ENCODE measurements around the gene PID1. TPM values are rescaled to one million over a fixed set of nuclear protein-coding genes. Genes with fewer than 3 reads are reported as not detected.

Gene PID1
- total RNA-seq, 1 donor from 2014 or later, result 1.4 TPM

DNA sequence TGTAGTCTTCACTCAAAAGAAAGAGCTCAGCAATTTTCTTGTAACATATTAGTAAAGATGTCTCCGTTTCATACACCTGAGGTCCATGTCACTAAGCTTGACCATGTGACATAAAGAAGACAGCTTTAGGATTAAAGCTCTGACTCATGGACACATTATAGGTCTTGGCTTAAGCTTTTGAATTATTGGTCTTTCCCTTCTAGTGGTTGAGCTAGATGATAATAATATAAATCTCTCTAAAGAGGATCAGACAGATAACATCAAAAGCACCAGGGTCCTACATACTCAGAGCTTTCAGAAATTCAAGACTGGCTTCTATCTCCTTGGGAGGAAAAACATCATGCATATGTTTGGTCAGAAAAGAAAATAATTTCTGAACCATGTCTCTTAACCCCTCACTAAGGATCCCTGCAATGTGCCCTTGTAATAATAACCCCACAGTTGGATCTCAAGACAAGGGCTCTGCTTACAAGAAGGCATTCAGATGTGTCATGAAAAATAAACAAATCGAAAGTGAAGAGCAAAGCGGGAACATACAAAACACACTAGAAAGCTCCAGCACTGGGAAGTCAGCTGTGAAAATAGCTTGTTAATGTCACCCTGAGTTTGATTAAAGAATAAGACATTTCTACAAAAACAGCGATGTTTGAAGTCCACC, 174.5 kb downstream of the PID1 start:
- DNase-seq (ENCODE audit: low spot score), result no peak
- Histone ChIP-seq H3K36me3 (no peaks in the 10 kb centered on the region), H3K79me2 (ENCODE audit: low read depth) (no peaks in the 10 kb centered on the region), H3K27me3 (no peaks in the 10 kb centered on the region), H2AFZ (replicated peaks) (no peak overlapping the region), H3K4me2 (no peak overlapping the region), H3K9ac (no peak overlapping the region), H3F3A (ENCODE audit: low read depth) (no peaks in the 10 kb centered on the region), H3K9me3 (ENCODE audit: low read depth) (no peaks in the 10 kb centered on the region), H4K20me1 (ENCODE audit: low read depth) (no peaks in the 10 kb centered on the region), H3K4me3 (no peak overlapping the region), H3K27ac (no peak overlapping the region), H3K4me1 (no peaks in the 10 kb centered on the region)
- Mint-ChIP-seq H3K4me3 (no peak overlapping the region), H3K9me3 (no peaks in the 10 kb centered on the region), H3K27ac (no peak overlapping the region), H3K4me1 (no peaks in the 10 kb centered on the region), H3K27me3 (ENCODE audit: insufficient read depth, low read depth) (no peaks in the 10 kb centered on the region), H3K36me3 (no peaks in the 10 kb centered on the region)
- TF ChIP-seq, protein P1, sequence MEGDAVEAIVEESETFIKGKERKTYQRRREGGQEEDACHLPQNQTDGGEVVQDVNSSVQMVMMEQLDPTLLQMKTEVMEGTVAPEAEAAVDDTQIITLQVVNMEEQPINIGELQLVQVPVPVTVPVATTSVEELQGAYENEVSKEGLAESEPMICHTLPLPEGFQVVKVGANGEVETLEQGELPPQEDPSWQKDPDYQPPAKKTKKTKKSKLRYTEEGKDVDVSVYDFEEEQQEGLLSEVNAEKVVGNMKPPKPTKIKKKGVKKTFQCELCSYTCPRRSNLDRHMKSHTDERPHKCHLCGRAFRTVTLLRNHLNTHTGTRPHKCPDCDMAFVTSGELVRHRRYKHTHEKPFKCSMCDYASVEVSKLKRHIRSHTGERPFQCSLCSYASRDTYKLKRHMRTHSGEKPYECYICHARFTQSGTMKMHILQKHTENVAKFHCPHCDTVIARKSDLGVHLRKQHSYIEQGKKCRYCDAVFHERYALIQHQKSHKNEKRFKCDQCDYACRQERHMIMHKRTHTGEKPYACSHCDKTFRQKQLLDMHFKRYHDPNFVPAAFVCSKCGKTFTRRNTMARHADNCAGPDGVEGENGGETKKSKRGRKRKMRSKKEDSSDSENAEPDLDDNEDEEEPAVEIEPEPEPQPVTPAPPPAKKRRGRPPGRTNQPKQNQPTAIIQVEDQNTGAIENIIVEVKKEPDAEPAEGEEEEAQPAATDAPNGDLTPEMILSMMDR (IDR thresholded peaks at IDR 0.05), result no peak
- TF ChIP-seq EZH2phosphoT487 (IDR thresholded peaks at IDR 0.05), result no peak
- no peak for TF ChIP-seq EZH2 (IDR thresholded peaks at IDR 0.05)

DNA sequence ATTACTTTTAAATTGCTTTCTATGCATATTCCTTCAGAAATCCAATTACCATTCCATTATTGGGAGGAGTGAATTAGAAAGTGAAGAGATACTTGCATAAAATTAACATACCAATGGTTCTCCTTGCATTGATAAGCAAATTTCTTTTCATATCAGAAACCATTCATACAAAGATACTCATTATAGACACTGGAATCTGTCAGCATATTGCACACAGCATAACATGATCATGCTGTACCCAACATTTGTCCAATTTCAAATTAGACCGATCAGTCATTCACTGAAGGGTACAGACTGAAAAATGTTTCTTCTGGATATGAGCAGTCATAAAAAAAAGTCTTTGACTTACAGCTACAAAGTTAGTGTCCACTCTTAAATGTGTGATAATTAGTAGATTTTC, 175.6 kb downstream of the PID1 start:
- TF ChIP-seq, protein P1 (IDR thresholded peaks at IDR 0.05), result no peak
- TF ChIP-seq EZH2 (IDR thresholded peaks at IDR 0.05), result no peak
- TF ChIP-seq EZH2phosphoT487 (IDR thresholded peaks at IDR 0.05), result no peak
- Mint-ChIP-seq H3K27me3 (ENCODE audit: insufficient read depth, low read depth) (no peaks in the 10 kb centered on the region), H3K36me3 (no peaks in the 10 kb centered on the region), H3K27ac (no peak overlapping the region), H3K4me3 (no peak overlapping the region), H3K9me3 (no peaks in the 10 kb centered on the region), H3K4me1 (no peaks in the 10 kb centered on the region)
- DNase-seq (ENCODE audit: low spot score), result no peak
- Histone ChIP-seq H3K4me2 (no peak overlapping the region), H3K36me3 (no peaks in the 10 kb centered on the region), H3F3A (ENCODE audit: low read depth) (no peaks in the 10 kb centered on the region), H3K4me1 (no peaks in the 10 kb centered on the region), H2AFZ (replicated peaks) (no peak overlapping the region), H3K27me3 (no peaks in the 10 kb centered on the region), H3K9me3 (ENCODE audit: low read depth) (no peaks in the 10 kb centered on the region), H3K4me3 (no peak overlapping the region), H4K20me1 (ENCODE audit: low read depth) (no peaks in the 10 kb centered on the region), H3K9ac (no peak overlapping the region), H3K27ac (no peak overlapping the region), H3K79me2 (ENCODE audit: low read depth) (no peaks in the 10 kb centered on the region)

DNA sequence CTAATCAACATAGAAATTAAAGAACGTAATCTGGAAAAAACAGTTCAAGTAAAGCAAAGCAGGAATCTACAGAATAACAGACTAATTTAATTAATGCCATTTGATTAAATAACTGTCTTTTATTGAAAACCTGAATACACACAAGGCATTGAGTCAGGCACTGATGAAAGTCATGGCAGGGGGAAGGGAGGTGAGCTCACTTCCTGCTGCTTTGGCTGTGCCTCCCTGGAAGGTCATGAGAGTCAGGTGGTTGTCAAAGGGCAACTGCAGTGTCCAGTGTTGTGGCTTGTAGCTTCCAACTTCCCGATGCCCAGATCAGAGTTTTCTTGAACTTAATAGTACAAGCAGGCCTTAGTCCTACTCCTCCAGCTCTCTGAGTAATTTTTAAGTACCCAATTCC, 180.9 kb downstream of the PID1 start:
- Histone ChIP-seq H3K9me3 (ENCODE audit: low read depth) (no peaks in the 10 kb centered on the region), H3K27ac (no peak overlapping the region), H3K9ac (no peak overlapping the region), H3K27me3 (no peaks in the 10 kb centered on the region), H3F3A (ENCODE audit: low read depth) (no peaks in the 10 kb centered on the region), H3K4me1 (no peaks in the 10 kb centered on the region), H3K4me2 (no peak overlapping the region), H3K4me3 (no peak overlapping the region), H2AFZ (replicated peaks) (no peak overlapping the region), H4K20me1 (ENCODE audit: low read depth) (no peaks in the 10 kb centered on the region), H3K79me2 (ENCODE audit: low read depth) (no peaks in the 10 kb centered on the region), H3K36me3 (no peaks in the 10 kb centered on the region)
- Mint-ChIP-seq H3K27me3 (ENCODE audit: insufficient read depth, low read depth) (no peaks in the 10 kb centered on the region), H3K4me3 (no peak overlapping the region), H3K4me1 (peaks cover 11% of the 10 kb centered on the region), H3K27ac (no peak overlapping the region), H3K36me3 (no peaks in the 10 kb centered on the region), H3K9me3 (no peaks in the 10 kb centered on the region)
- no peak for DNase-seq (ENCODE audit: low spot score)
- no peak for TF ChIP-seq EZH2 (IDR thresholded peaks at IDR 0.05)
- TF ChIP-seq, protein P1 (IDR thresholded peaks at IDR 0.05), result no peak
- TF ChIP-seq EZH2phosphoT487 (IDR thresholded peaks at IDR 0.05), result no peak

Data from neural progenitor cell (in vitro differentiated cells).